NCI-H774 (cell line): Measurements from ENCODE around the gene FAM227A.

Experiments used
- DNase-seq: peaks from one replicate; lab custom pipeline; 2025; lab: John Stamatoyannopoulos, UW

Gene FAM227A

GRCh38 chr22:38540701-38541100, 115.5 kb downstream of the FAM227A start:
- no peak for DNase-seq

- no peak for DNase-seq
Observed at GRCh38 chr22:38531251-38531938, 124.8 kb downstream of the FAM227A start.
